AG04450 (cell line): ENCODE results near the gene ZNF366. TPM values are rescaled to one million over a fixed set of nuclear protein-coding genes. Genes with fewer than 3 reads are reported as not detected.

Experiments used
- CTCF ChIA-PET: fragments of 300-600, 350-600 bp; formaldehyde crosslinking; extraction: SDS; loops from one replicate; lab custom pipeline; 2022; ENCODE audit warnings: antibody characterized with exemption, inconsistent platforms; lab: Charles Lee
- POLR2A ChIA-PET: fragments of 350-600 bp; formaldehyde crosslinking; extraction: SDS; loops from one replicate; lab custom pipeline; 2021; ENCODE audit warnings: antibody characterized with exemption, inconsistent platforms; lab: Yijun Ruan, JAX
- DNase-seq: peaks from one replicate; pipeline ENCODE4 v3.0.0-alpha.2; 2011; ENCODE audit warnings: low read depth, low spot score
- H3K27ac ChIP-seq: one replicate; pipeline ENCODE4 v1.5.1; 2012; ENCODE audit warnings: low read depth, low read length, control low read depth
- H3K27me3 ChIP-seq: one replicate; pipeline ENCODE4 v1.6.0; 2012; ENCODE audit warnings: low read length; ENCODE audit not compliant: control insufficient read depth, insufficient read depth
- H3K4me3 ChIP-seq: 2 replicates; pipeline ENCODE4 v1.5.1; 2011; ENCODE audit warnings: mild to moderate bottlenecking, low read depth, low read length, control low read depth
- H3K9me3 ChIP-seq: 2 replicates; pipeline ENCODE4 v1.5.1; 2012; ENCODE audit warnings: low read length; ENCODE audit not compliant: control insufficient read depth, insufficient read depth
- CTCF ChIP-seq: IDR thresholded peaks from 2 replicates; pipeline ENCODE4 v1.5.1; 2011; ENCODE audit warnings: low read depth, low read length, control low read depth, inconsistent platforms
- polyA plus RNA-seq: library from polyadenylated mRNA; depleted of rRNA; stranded (reverse); fragments of >200 nt; gene quantifications from 2 replicates; pipeline ENCODE4 v1.2.3, GENCODE V29; 2011

The ZNF366 gene
- polyA plus RNA-seq, 1 experiment, result not detected

DNA sequence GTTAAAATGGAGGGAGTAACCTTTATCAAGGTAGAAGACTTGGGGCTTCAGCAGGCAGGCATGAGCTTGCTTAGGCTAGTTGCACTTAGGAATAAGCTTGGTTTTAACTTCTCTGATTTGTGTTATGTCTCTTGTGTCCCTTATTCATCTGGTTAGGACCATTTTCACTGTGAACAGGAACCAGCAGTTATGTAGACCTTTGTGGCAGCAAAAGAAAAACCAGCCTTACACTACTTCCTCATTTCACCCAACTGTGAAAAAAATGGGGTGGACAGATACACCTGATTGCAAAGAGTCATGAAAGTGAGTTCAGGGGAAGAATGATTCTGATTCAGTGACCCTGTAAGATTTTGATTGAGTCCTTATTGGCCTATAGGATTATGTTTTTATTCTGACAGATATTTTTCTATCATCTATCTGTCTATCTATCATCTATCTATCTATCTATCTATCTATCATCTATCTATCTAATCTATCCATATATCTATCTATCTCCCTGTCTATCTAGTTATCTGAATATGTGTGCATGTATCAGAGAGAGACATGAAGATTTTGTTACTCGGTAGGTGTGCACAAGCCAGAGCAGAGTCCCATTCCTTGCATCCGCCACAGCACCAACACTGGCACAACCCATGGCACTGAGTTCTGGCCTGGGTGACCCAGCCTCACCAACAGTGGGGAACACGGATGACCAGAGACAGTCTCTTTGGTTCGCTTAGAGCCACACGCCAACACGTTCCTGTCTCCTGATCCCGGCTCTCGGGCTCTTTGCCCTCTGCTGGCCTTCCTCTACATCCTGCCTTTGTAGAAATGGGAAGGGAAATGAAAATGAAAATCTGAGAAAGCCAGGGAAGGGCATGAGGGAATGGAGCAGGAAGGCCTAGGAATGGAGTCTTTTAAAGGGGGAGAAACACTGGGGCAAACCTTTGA, 1.3 kb upstream of the ZNF366 start:
- H3K4me3 ChIP-seq, result no peak overlapping the region
- CTCF ChIA-PET, result interaction anchor here (0.5 kb wide), 1 partner anchor 1223 kb away, joined by 3 read pairs; no protein-coding TSS in a partner anchor
- no peak overlapping the region for H3K27ac ChIP-seq

DNA sequence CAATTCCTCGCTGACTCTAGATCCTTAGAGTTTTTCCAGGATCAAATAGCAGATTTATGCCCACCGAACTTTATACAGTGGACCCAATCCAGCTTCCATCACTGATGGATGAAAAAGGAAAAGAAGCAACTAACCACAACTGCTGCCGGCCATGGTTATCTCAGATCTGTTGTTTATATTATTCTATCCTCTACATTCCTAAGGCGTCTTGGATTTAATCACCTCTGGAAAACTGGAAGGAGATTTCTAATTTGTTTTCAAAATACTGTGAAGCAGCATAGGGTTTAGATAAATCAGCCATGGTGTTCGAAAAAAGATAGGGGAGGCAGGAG, 663 bp upstream of the ZNF366 start:
- no peak overlapping the region for H3K4me3 ChIP-seq
- CTCF ChIA-PET, result no interaction called here
- no peak for DNase-seq
- H3K27ac ChIP-seq, result no peak overlapping the region
- POLR2A ChIA-PET, result no interaction called here
- no peaks in the 10 kb centered on the region for H3K9me3 ChIP-seq
- no peaks in the 10 kb centered on the region for H3K27me3 ChIP-seq
- no peak for TF ChIP-seq CTCF

More for the DNA sequence above, 1.3 kb upstream of the ZNF366 start:
- no peaks in the 10 kb centered on the region for H3K9me3 ChIP-seq
- no peak for TF ChIP-seq CTCF
- DNase-seq, result no peak
- no peaks in the 10 kb centered on the region for H3K27me3 ChIP-seq
- POLR2A ChIA-PET, result no interaction called here

DNA sequence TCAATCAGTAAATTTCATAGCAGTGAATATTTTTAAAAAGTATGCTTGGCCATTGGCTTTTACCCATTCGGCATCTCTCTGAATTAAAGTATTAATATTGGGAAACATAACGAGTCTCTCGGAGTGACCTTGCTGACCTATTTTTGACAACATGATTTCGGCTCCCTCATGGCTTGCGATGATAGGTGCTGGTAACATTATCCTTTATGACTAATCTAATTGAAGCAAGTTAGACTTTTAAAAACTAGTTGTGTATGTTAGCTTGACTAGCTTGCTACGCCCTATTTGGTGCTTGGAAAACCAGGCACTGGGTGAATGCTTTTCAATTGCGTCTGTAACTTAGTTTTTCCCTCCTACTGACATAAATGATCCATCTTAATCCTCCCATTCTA, 1.1 kb downstream of the ZNF366 start:
- Histone ChIP-seq H3K9me3 (no peaks in the 10 kb centered on the region), H3K4me3 (no peak overlapping the region), H3K27ac (no peak overlapping the region), H3K27me3 (no peaks in the 10 kb centered on the region)
- DNase-seq, result no peak
- ChIA-PET CTCF (interaction anchor here (0.9 to 1.4 kb wide), 4 partner anchors 8 to 139 kb away, joined by 3 to 8 read pairs (median 4); no protein-coding TSS in a partner anchor), POLR2A (no interaction called here)
- no peak for TF ChIP-seq CTCF

GRCh38 chr5:72505539-72506157, 1.6 kb downstream of the ZNF366 start:
- Histone ChIP-seq H3K27me3 (no peaks in the 10 kb centered on the region), H3K9me3 (no peaks in the 10 kb centered on the region), H3K4me3 (no peak overlapping the region), H3K27ac (no peak overlapping the region)
- ChIA-PET CTCF (interaction anchor here (0.9 to 2.2 kb wide), 4 partner anchors 9 to 139 kb away, joined by 3 to 8 read pairs (median 6); no protein-coding TSS in a partner anchor), POLR2A (no interaction called here)
- no peak for TF ChIP-seq CTCF
- no peak for DNase-seq

- Histone ChIP-seq H3K9me3 (no peaks in the 10 kb centered on the region), H3K27me3 (no peaks in the 10 kb centered on the region), H3K27ac (no peak overlapping the region), H3K4me3 (no peak overlapping the region)
- no peak for TF ChIP-seq CTCF
- no peak for DNase-seq
- ChIA-PET POLR2A (no interaction called here), CTCF (interaction anchor here (0.9 to 2.2 kb wide), 3 partner anchors 9 to 138 kb away, joined by 5 to 8 read pairs (median 7); no protein-coding TSS in a partner anchor)
These were observed 2.2 kb downstream of the ZNF366 start for GRCh38 chr5:72505016-72505415.
